ENCODE data around the gene CPN1.

CPN1 gene

DNA sequence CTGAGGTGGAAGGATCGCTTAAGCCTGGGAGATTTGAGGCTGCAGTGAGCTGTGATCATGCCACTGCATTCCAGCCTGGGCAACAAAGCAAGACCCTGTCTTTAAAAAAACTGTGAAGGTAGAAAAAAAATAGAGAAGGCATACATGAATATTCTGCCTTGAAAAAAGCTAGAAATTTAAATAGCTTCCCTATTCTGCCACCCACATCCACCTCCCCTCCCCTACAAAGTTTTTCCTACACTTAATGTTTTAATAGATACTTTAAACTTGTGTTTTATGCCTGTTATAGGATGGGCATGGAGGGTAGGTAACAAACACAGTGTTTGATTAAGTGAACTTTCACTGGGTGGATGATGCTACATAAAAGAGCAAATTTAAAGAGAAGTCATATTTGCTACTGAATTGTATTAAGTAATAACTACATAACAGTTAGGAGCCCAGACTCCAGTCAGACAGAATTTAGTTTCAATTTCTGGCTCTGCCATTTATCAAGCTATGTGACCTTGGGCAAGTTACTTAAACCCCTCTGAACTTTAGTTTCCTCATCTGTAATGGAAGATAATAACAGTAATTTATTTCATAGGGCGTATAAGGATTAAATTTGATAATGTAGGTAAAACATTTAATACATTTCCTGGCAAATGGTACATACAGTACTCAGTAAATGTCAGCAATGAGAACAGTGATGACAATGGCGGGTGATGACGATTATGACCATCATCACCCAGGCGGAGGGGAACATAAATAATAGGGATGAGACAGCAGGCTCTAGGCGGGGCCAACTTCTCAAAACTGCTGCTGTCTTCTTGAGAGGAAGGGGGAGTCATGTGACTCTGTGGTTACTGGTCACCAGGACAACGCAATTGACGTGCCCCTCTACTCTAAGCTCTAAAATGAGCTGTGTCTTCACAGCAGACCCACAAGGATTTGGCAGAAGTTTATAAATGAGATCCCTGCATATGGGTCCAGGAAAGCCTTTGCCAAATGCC, 87.7 kb downstream of the CPN1 start:
- TF ChIP-seq Cebpa-rat (IDR thresholded peaks at IDR 0.05) = no peak
- no peak overlapping the region for H3K9ac ChIP-seq
- H3K27ac ChIP-seq = no peak overlapping the region
- H3K27me3 ChIP-seq = no peaks in the 10 kb centered on the region
- no peaks in the 10 kb centered on the region for H3K9me3 ChIP-seq
- H3K36me3 ChIP-seq = no peaks in the 10 kb centered on the region
- H4K20me1 ChIP-seq = no peaks in the 10 kb centered on the region
- H3K4me2 ChIP-seq = peak overlapping the region; percentile 68
- H3K4me1 ChIP-seq = peaks cover 48% of the 10 kb centered on the region
- H3K4me3 ChIP-seq = no peak overlapping the region
